ENCODE measurements around the gene CD63. TPM values are rescaled to one million over a fixed set of nuclear protein-coding genes. Genes with fewer than 3 reads are reported as not detected.

Gene CD63
- total and polyA plus RNA-seq, 9 of the 15 experiments (the other 6 are each of a cell fraction or from before 2014, with no cell fraction given) = 313 to 735 (median 433) TPM

GRCh38 chr12:55728939-55729818 lies at the start of gene CD63 (continued):
- no peak for TF ChIP-seq MLX (CRISPR knock-in tag; conservative IDR thresholded peaks at IDR 0.05)
- TF ChIP-seq NFIC (IDR thresholded peaks at IDR 0.05) = peak; percentile 42
- peak; percentile 70 for TF ChIP-seq NCOR1 (IDR thresholded peaks at IDR 0.05)
- no peak for TF ChIP-seq SRSF3 (IDR thresholded peaks at IDR 0.05; ENCODE audit: insufficient read depth, low read length)
- TF ChIP-seq SIN3A (IDR thresholded peaks at IDR 0.05; ENCODE audit: borderline replicate concordance in 2 of 2, control insufficient read depth in 1 of 2, low read depth in 2 of 2, low read length in 2 of 2) = peak; percentile 95 to 96
- no peak for TF ChIP-seq BRCA1 (IDR thresholded peaks at IDR 0.05)
- no peak for TF ChIP-seq BRCA1 (CRISPR knock-in tag; IDR thresholded peaks at IDR 0.05)
- no peak for TF ChIP-seq NUFIP1 (IDR thresholded peaks at IDR 0.05; ENCODE audit: partially characterized antibody)
- no peak for TF ChIP-seq RBM17 (IDR thresholded peaks at IDR 0.05; ENCODE audit: borderline replicate concordance, low read depth, low read length)
- TF ChIP-seq, protein P1, sequence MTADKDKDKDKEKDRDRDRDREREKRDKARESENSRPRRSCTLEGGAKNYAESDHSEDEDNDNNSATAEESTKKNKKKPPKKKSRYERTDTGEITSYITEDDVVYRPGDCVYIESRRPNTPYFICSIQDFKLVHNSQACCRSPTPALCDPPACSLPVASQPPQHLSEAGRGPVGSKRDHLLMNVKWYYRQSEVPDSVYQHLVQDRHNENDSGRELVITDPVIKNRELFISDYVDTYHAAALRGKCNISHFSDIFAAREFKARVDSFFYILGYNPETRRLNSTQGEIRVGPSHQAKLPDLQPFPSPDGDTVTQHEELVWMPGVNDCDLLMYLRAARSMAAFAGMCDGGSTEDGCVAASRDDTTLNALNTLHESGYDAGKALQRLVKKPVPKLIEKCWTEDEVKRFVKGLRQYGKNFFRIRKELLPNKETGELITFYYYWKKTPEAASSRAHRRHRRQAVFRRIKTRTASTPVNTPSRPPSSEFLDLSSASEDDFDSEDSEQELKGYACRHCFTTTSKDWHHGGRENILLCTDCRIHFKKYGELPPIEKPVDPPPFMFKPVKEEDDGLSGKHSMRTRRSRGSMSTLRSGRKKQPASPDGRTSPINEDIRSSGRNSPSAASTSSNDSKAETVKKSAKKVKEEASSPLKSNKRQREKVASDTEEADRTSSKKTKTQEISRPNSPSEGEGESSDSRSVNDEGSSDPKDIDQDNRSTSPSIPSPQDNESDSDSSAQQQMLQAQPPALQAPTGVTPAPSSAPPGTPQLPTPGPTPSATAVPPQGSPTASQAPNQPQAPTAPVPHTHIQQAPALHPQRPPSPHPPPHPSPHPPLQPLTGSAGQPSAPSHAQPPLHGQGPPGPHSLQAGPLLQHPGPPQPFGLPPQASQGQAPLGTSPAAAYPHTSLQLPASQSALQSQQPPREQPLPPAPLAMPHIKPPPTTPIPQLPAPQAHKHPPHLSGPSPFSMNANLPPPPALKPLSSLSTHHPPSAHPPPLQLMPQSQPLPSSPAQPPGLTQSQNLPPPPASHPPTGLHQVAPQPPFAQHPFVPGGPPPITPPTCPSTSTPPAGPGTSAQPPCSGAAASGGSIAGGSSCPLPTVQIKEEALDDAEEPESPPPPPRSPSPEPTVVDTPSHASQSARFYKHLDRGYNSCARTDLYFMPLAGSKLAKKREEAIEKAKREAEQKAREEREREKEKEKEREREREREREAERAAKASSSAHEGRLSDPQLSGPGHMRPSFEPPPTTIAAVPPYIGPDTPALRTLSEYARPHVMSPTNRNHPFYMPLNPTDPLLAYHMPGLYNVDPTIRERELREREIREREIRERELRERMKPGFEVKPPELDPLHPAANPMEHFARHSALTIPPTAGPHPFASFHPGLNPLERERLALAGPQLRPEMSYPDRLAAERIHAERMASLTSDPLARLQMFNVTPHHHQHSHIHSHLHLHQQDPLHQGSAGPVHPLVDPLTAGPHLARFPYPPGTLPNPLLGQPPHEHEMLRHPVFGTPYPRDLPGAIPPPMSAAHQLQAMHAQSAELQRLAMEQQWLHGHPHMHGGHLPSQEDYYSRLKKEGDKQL (CRISPR knock-in tag; IDR thresholded peaks at IDR 0.05; ENCODE audit: borderline replicate concordance) = 0 out of 2 replicates have a peak, but pooled peaks have one; percentile 40
- peak; percentile 45; the same call in 1 of the 2 replicates for TF ChIP-seq ERF (CRISPR knock-in tag; IDR thresholded peaks at IDR 0.05)
- TF ChIP-seq, protein P2, sequence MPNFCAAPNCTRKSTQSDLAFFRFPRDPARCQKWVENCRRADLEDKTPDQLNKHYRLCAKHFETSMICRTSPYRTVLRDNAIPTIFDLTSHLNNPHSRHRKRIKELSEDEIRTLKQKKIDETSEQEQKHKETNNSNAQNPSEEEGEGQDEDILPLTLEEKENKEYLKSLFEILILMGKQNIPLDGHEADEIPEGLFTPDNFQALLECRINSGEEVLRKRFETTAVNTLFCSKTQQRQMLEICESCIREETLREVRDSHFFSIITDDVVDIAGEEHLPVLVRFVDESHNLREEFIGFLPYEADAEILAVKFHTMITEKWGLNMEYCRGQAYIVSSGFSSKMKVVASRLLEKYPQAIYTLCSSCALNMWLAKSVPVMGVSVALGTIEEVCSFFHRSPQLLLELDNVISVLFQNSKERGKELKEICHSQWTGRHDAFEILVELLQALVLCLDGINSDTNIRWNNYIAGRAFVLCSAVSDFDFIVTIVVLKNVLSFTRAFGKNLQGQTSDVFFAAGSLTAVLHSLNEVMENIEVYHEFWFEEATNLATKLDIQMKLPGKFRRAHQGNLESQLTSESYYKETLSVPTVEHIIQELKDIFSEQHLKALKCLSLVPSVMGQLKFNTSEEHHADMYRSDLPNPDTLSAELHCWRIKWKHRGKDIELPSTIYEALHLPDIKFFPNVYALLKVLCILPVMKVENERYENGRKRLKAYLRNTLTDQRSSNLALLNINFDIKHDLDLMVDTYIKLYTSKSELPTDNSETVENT (CRISPR knock-in tag; IDR thresholded peaks at IDR 0.05) = 0 out of 2 replicates have a peak, but pooled peaks have one; percentile 9
- TF ChIP-seq FOS (IDR thresholded peaks at IDR 0.05; ENCODE audit: extremely low read depth, insufficient read length) = peak; percentile 15
- TF ChIP-seq CBFA2T3 (IDR thresholded peaks at IDR 0.05) = peak; percentile 45

Data from K562 (cell line).